ENCODE measurements around the gene RABGGTA. TPM values are rescaled to one million over a fixed set of nuclear protein-coding genes. Genes with fewer than 3 reads are reported as not detected.
A peak's percentile ranks its signal among the peaks of the same experiment; 100 is the strongest.

The RABGGTA gene
- total and polyA plus RNA-seq, 10 of the 15 experiments (the other 5 are each of a cell fraction or from before 2014, with no cell fraction given), result 19.1 to 75.6 (median 46.9) TPM

DNA sequence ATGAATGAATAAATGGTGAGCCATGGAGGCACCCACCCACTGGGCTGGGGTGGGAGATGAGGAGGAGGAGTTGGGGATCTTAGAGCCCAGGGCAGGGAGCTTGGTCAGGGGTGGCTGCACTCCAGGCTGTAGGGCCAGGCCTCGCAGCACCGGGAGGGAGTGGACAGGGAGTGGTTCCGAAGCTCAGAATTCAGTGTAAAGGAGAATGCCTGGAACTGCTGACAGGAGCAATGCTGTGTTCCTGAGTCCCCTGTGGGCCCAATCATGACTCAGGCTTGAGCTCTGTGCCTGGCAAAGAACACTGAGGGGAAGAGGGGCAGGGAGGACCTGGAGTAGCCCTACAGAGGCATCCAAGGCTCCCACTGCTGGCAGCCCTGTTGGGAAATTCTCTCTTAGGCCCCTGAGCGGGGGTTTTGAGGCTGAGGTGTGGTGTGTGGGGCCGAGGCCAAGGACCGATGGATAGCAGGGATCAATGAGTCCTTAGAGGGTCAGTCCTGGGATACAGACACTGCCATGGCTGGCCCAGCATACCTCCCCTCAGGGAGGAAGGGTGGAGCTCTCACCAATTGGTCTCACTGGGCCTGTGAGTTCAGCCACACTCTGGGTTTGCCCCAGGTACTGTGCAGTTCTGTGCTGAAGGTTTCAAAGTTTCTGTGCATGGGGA lies 9.5 kb upstream of the RABGGTA start (continued):
- no peak for TF ChIP-seq ZZZ3 (IDR thresholded peaks at IDR 0.05; ENCODE audit: control insufficient read depth, insufficient read length, low read depth)
- TF ChIP-seq, protein P1, sequence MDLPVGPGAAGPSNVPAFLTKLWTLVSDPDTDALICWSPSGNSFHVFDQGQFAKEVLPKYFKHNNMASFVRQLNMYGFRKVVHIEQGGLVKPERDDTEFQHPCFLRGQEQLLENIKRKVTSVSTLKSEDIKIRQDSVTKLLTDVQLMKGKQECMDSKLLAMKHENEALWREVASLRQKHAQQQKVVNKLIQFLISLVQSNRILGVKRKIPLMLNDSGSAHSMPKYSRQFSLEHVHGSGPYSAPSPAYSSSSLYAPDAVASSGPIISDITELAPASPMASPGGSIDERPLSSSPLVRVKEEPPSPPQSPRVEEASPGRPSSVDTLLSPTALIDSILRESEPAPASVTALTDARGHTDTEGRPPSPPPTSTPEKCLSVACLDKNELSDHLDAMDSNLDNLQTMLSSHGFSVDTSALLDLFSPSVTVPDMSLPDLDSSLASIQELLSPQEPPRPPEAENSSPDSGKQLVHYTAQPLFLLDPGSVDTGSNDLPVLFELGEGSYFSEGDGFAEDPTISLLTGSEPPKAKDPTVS (IDR thresholded peaks at IDR 0.05; ENCODE audit: low read depth, low read length), result no peak
- TF ChIP-seq, protein P2, sequence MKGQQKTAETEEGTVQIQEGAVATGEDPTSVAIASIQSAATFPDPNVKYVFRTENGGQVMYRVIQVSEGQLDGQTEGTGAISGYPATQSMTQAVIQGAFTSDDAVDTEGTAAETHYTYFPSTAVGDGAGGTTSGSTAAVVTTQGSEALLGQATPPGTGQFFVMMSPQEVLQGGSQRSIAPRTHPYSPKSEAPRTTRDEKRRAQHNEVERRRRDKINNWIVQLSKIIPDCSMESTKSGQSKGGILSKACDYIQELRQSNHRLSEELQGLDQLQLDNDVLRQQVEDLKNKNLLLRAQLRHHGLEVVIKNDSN (IDR thresholded peaks at IDR 0.05; ENCODE audit: borderline replicate concordance, extremely low read length, insufficient read depth, low read depth, low read length), result no peak

DNA sequence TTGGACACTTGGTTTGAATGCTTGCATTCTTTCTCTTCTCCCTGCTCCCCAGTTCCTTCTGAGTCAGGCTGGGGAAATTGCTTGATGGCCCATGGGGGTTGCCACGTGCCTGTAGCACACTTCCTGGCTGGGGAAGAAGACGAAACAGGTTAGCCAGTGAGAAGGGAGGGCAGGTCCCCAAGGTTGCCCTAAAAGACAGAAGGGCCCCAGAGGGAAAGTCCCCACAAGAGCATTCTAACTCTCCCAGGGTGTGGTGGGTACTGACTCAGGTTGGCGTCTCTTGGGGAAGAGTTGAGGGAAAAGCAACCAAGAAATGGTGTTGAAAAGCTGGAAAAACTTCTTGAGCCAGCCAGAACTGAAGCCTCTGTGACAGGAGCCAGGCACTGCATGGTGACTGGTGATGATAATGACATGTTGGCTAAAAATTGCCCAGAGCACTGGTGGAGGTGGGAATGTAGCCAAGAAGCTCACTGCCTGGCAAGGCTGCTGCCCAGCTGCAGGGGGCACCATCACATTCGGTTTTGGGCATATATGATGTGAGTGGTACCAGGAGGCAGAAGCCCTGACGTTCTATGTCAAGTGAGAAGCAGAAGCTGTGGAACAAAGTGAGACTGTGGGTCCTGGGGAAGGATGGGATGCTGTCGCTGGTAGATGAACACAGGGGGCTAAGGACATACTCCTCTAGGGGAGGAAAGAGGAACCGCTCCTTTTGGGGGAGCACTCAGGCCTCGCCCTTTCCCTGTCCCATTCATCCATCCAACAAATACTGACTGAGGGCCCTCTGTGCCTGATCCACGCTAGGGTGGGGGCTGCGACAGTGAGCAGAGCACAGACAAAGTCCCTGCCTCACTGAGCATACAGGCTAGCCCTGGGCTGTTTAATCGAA lies 8.1 kb upstream of the RABGGTA start:
- peak; percentile 64 for DNase-seq (ENCODE audit: low read depth, low spot score)
- ChIA-PET CTCF (interaction anchor here (0.6 to 17.1 kb wide), 8 partner anchors 9 to 1359 kb away, joined by 3 to 269 read pairs (median 14); partner anchors contain the start of genes CHMP4A, CIDEB, DHRS1 and NOP9), RAD21 (ENCODE audit: unreplicated experiment) (interaction anchor here (0.7 to 4.8 kb wide), 8 partner anchors 8 to 36 kb away, joined by 3 to 34 read pairs (median 14); partner anchors contain the start of genes CIDEB, LTB4R, RABGGTA and TINF2), POLR2A (interaction anchor here (0.6 to 3.0 kb wide), 13 partner anchors 8 to 182 kb away, joined by 3 to 15 read pairs (median 4); partner anchors contain the start of genes RABGGTA and TINF2), SMC1A (ENCODE audit: uncharacterized antibody, unreplicated experiment) (interaction anchor here (0.6 to 11.8 kb wide), 11 partner anchors 9 to 60 kb away, joined by 3 to 115 read pairs (median 5); partner anchors contain the start of genes DHRS1, NOP9, RABGGTA and RIPK3)
- intact Hi-C loops (cut with micrococcal nuclease; ENCODE audit: unreplicated experiment), result loop anchor here (1.0 kb wide), 1 partner anchor 18 kb away; no protein-coding TSS in a partner anchor
- FAIRE-seq, result peak; percentile 59
- H2AFZ ChIP-seq (ENCODE audit: control insufficient read depth, low read depth, low read length), result peak overlapping the region; percentile 60
- no peak overlapping the region for H3K9ac ChIP-seq (ENCODE audit: control insufficient read depth, insufficient read depth, low read length)
- no peaks in the 10 kb centered on the region; the same call in 2 of the 3 replicates for H3K9me3 ChIP-seq (replicated peaks; ENCODE audit: control insufficient read depth, insufficient read depth, low read length)
- no peak overlapping the region; the same call in 1 of the 2 replicates for H3K4me3 ChIP-seq
- peaks cover 43% of the 10 kb centered on the region for H3K4me1 ChIP-seq (ENCODE audit: control insufficient read depth, insufficient read depth, low read length)
- peak; percentile 88 for ATAC-seq
- no TSS peak for BruUV-seq (replicated peaks)
- peak overlapping the region; percentile 39 for H3K4me2 ChIP-seq (ENCODE audit: control insufficient read depth, insufficient read depth)
- 24% methylated on average over 10 of the region's 11 CpGs for WGBS (ENCODE audit: insufficient coverage, insufficient replicate concordance, low lambda C conversion rate, missing lambda C conversion rate)
- no peaks in the 10 kb centered on the region for H3K36me3 ChIP-seq (ENCODE audit: control insufficient read depth in 2 of 2, insufficient read depth in 2 of 2, low read length in 1 of 2)
- H3K27me3 ChIP-seq (replicated peaks in 1 of 2; ENCODE audit: control insufficient read depth in 2 of 2, insufficient read depth in 2 of 2, low read length in 1 of 2), result no peaks in the 10 kb centered on the region
- H4K20me1 ChIP-seq (ENCODE audit: control insufficient read depth, insufficient read depth), result no peaks in the 10 kb centered on the region
- peaks cover 2% of the 10 kb centered on the region; the same call in 1 of the 2 replicates for H3K79me2 ChIP-seq (ENCODE audit: control insufficient read depth, insufficient read depth, low read length)
- peak overlapping the region; percentile 53 for H3K27ac ChIP-seq (ENCODE audit: control insufficient read depth, insufficient read depth)
- in situ Hi-C loops (cut with MboI), result no loop called here
- TF ChIP-seq, protein P3, sequence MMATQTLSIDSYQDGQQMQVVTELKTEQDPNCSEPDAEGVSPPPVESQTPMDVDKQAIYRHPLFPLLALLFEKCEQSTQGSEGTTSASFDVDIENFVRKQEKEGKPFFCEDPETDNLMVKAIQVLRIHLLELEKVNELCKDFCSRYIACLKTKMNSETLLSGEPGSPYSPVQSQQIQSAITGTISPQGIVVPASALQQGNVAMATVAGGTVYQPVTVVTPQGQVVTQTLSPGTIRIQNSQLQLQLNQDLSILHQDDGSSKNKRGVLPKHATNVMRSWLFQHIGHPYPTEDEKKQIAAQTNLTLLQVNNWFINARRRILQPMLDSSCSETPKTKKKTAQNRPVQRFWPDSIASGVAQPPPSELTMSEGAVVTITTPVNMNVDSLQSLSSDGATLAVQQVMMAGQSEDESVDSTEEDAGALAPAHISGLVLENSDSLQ (IDR thresholded peaks at IDR 0.05), result no peak
- TF ChIP-seq, protein P4, sequence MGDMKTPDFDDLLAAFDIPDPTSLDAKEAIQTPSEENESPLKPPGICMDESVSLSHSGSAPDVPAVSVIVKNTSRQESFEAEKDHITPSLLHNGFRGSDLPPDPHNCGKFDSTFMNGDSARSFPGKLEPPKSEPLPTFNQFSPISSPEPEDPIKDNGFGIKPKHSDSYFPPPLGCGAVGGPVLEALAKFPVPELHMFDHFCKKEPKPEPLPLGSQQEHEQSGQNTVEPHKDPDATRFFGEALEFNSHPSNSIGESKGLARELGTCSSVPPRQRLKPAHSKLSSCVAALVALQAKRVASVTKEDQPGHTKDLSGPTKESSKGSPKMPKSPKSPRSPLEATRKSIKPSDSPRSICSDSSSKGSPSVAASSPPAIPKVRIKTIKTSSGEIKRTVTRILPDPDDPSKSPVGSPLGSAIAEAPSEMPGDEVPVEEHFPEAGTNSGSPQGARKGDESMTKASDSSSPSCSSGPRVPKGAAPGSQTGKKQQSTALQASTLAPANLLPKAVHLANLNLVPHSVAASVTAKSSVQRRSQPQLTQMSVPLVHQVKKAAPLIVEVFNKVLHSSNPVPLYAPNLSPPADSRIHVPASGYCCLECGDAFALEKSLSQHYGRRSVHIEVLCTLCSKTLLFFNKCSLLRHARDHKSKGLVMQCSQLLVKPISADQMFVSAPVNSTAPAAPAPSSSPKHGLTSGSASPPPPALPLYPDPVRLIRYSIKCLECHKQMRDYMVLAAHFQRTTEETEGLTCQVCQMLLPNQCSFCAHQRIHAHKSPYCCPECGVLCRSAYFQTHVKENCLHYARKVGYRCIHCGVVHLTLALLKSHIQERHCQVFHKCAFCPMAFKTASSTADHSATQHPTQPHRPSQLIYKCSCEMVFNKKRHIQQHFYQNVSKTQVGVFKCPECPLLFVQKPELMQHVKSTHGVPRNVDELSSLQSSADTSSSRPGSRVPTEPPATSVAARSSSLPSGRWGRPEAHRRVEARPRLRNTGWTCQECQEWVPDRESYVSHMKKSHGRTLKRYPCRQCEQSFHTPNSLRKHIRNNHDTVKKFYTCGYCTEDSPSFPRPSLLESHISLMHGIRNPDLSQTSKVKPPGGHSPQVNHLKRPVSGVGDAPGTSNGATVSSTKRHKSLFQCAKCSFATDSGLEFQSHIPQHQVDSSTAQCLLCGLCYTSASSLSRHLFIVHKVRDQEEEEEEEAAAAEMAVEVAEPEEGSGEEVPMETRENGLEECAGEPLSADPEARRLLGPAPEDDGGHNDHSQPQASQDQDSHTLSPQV (IDR thresholded peaks at IDR 0.05), result no peak
- TF ChIP-seq, protein P5, sequence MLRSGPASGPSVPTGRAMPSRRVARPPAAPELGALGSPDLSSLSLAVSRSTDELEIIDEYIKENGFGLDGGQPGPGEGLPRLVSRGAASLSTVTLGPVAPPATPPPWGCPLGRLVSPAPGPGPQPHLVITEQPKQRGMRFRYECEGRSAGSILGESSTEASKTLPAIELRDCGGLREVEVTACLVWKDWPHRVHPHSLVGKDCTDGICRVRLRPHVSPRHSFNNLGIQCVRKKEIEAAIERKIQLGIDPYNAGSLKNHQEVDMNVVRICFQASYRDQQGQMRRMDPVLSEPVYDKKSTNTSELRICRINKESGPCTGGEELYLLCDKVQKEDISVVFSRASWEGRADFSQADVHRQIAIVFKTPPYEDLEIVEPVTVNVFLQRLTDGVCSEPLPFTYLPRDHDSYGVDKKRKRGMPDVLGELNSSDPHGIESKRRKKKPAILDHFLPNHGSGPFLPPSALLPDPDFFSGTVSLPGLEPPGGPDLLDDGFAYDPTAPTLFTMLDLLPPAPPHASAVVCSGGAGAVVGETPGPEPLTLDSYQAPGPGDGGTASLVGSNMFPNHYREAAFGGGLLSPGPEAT (IDR thresholded peaks at IDR 0.05; ENCODE audit: low read depth), result peak; percentile 51; the same call in 1 of the 2 replicates
- TF ChIP-seq BACH1 (IDR thresholded peaks at IDR 0.05; ENCODE audit: borderline replicate concordance) (no peak), PML (IDR thresholded peaks at IDR 0.05; ENCODE audit: low read length) (no peak)

Data from GM12878 (cell line).